Body of pancreas (tissue), 4 donors: ENCODE data around the gene TRAK1. TPM values are rescaled to one million over a fixed set of nuclear protein-coding genes. Genes with fewer than 3 reads are reported as not detected.

Source experiments
- ATAC-seq: fragments of 150-250 bp; one replicate; pipeline ENCODE4 v1.9.1; 2016
- DNase-seq, 4 donors: peaks; one replicate each; pipeline ENCODE4 v3.0.0-alpha.2; 2019
- H3K27ac ChIP-seq, 4 donors: fragments of 200-600 bp; sonication (generic); 1 replicate in 3 of 4; 2 replicates in 1 of 4; pipeline versions ENCODE4 v1.5.1 to v1.6.1; 2016 to 2019; ENCODE audit warnings: mild to moderate bottlenecking in 1 of 4, mixed read lengths in 1 of 4, moderate library complexity in 1 of 4
- H3K27me3 ChIP-seq, 2 donors: fragments of 200-600 bp; sonication (generic); one replicate each; pipeline ENCODE4 v1.6.0; 2016; ENCODE audit warnings: mild to moderate bottlenecking in 1 of 2
- H3K36me3 ChIP-seq, 2 donors: fragments of 200-600 bp; sonication (generic); replicated peaks in 1 of 2; 2 replicates each; pipeline ENCODE4 v1.5.1; 2016; ENCODE audit warnings: low read depth in 2 of 2; ENCODE audit not compliant: insufficient read depth in 1 of 2
- H3K4me1 ChIP-seq: fragments of 200-600 bp; sonication (generic); one replicate; pipeline ENCODE4 v1.6.0; 2016
- H3K4me3 ChIP-seq, 2 donors: fragments of 200-600 bp; sonication (generic); 1 replicate in 1 of 2; 2 replicates in 1 of 2; pipeline ENCODE4 v1.5.1; 2016 to 2019
- H3K9me3 ChIP-seq, 3 donors: fragments of 200-600 bp; sonication (generic); 1 replicate in 2 of 3; 2 replicates in 1 of 3; pipeline ENCODE4 v1.5.1; 2016
- POLR2A ChIP-seq, 3 donors: fragments of 450-650 bp; IDR thresholded peaks; one replicate each; pipeline ENCODE4 v1.6.1; 2016; ENCODE audit warnings: antibody characterized with exemption in 3 of 3, mild to moderate bottlenecking in 2 of 3
- WGBS, 2 donors: methylation state at CpG; one replicate each; pipeline ENCODE4 v1.1.5; 2017; 5-methylcytosine and 5-hydroxymethylcytosine counted together
- intact Hi-C: fragments of 100-400 bp; cut with DNase I; formaldehyde crosslinking; loops from one replicate; pipeline ENCODE4 v1.15.1; 2023
- total RNA-seq, 2 donors: library from RNA; depleted of rRNA; stranded (reverse); fragments of >200 nt; gene quantifications; one replicate each; pipeline ENCODE4 v1.1.0, GENCODE V29; 2016
- TF ChIP-seq, protein P1 (sequence below), 7 experiments: fragments of 450-650 bp in 4 of 7; fragments of 200-600 bp in 3 of 7; sonication (generic) in 3 of 7; IDR thresholded peaks; one replicate each; pipeline ENCODE4 v1.5.1; 2016 to 2019; ENCODE audit warnings: antibody characterized with exemption in 7 of 7

TRAK1 gene
- total RNA-seq, 2 donors from 2014 or later: 17.1 to 24.1 TPM

- WGBS, 2 donors: 68 to 80% methylated on average over 5 of the region's 5 CpGs
- no peak overlapping the region for H3K27ac ChIP-seq
- DNase-seq (no peak), ATAC-seq (no peak)
- no peaks in the 10 kb centered on the region for H3K27me3 ChIP-seq
- intact Hi-C loops: loop anchor here (10.0 kb wide), 2 partner anchors 71 to 291 kb away; no protein-coding TSS in a partner anchor
- H3K4me1 ChIP-seq: no peaks in the 10 kb centered on the region
- TF ChIP-seq, protein P1, sequence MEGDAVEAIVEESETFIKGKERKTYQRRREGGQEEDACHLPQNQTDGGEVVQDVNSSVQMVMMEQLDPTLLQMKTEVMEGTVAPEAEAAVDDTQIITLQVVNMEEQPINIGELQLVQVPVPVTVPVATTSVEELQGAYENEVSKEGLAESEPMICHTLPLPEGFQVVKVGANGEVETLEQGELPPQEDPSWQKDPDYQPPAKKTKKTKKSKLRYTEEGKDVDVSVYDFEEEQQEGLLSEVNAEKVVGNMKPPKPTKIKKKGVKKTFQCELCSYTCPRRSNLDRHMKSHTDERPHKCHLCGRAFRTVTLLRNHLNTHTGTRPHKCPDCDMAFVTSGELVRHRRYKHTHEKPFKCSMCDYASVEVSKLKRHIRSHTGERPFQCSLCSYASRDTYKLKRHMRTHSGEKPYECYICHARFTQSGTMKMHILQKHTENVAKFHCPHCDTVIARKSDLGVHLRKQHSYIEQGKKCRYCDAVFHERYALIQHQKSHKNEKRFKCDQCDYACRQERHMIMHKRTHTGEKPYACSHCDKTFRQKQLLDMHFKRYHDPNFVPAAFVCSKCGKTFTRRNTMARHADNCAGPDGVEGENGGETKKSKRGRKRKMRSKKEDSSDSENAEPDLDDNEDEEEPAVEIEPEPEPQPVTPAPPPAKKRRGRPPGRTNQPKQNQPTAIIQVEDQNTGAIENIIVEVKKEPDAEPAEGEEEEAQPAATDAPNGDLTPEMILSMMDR (IDR thresholded peaks at IDR 0.05): no peak
- TF ChIP-seq POLR2A (IDR thresholded peaks at IDR 0.05): no peak
- H3K9me3 ChIP-seq: no peaks in the 10 kb centered on the region
- peaks cover 0 to 17% of the 10 kb centered on the region in 2 donors for H3K36me3 ChIP-seq
- no peak overlapping the region for H3K4me3 ChIP-seq
Observed at GRCh38 chr3:42195879-42196330, 104.7 kb downstream of the TRAK1 start.

GRCh38 chr3:42198709-42199108 lies 107.6 kb downstream of the TRAK1 start:
- DNase-seq (peak in 2 of 4 donors; percentile 17 to 20), ATAC-seq (no peak)
- Histone ChIP-seq H3K27me3 (no peaks in the 10 kb centered on the region), H3K9me3 (no peaks in the 10 kb centered on the region), H3K4me1 (no peaks in the 10 kb centered on the region), H3K36me3 (peaks cover 4 to 22% of the 10 kb centered on the region in 2 donors), H3K4me3 (no peak overlapping the region), H3K27ac (no peak overlapping the region)
- WGBS, 2 donors: 91 to 93% methylated on average over 3 of the region's 3 CpGs
- intact Hi-C loops: loop anchor here (10.0 kb wide), 2 partner anchors 74 to 294 kb away; no protein-coding TSS in a partner anchor
- TF ChIP-seq, protein P1 (IDR thresholded peaks at IDR 0.05): no peak

DNA sequence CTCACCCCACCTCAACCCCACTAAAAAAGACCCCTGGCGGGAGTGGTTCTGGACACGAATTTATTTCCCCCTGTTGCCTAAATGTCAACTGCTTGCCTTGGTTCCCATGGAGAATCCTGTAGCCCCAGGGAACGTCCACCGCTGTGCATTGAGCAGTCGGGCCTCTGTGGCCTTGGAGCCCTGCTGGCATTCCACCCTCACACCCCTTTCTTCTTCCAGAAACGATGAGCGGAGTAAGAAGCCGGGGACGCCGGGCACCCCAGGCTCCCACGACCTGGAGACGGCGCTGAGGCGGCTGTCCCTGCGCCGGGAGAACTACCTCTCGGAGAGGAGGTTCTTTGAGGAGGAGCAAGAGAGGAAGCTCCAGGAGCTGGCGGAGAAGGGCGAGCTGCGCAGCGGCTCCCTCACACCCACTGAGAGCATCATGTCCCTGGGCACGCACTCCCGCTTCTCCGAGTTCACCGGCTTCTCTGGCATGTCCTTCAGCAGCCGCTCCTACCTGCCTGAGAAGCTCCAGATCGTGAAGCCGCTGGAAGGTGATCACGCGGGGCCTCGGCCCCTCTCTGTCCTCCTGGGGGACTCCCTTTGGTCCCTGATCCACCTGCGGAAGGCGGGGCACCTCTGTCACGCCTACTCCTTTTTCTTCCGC lies 111.2 kb downstream of the TRAK1 start:
- no peaks in the 10 kb centered on the region for H3K4me1 ChIP-seq
- DNase-seq (no peak), ATAC-seq (no peak)
- H3K27me3 ChIP-seq: no peaks in the 10 kb centered on the region
- no peak for TF ChIP-seq POLR2A (IDR thresholded peaks at IDR 0.05)
- TF ChIP-seq, protein P1 (IDR thresholded peaks at IDR 0.05): no peak
- peaks cover 4 to 16% of the 10 kb centered on the region in 2 donors for H3K36me3 ChIP-seq
- no peak overlapping the region for H3K4me3 ChIP-seq
- no peak overlapping the region for H3K27ac ChIP-seq
- intact Hi-C loops: no loop called here
- no peaks in the 10 kb centered on the region for H3K9me3 ChIP-seq
- 88 to 93% methylated on average over 34 to 35 of the region's 35 CpGs for WGBS, 2 donors

GRCh38 chr3:42204867-42205599 lies 113.9 kb downstream of the TRAK1 start:
- DNase-seq (no peak), ATAC-seq (no peak)
- 83 to 96% methylated on average over 2 of the region's 2 CpGs for WGBS, 2 donors
- intact Hi-C loops: no loop called here
- Histone ChIP-seq H3K27ac (no peak overlapping the region), H3K27me3 (no peaks in the 10 kb centered on the region), H3K4me3 (no peak overlapping the region), H3K4me1 (no peaks in the 10 kb centered on the region), H3K36me3 (peaks cover 4 to 11% of the 10 kb centered on the region in 2 donors), H3K9me3 (no peaks in the 10 kb centered on the region)
- TF ChIP-seq, protein P1 (IDR thresholded peaks at IDR 0.05): no peak
- no peak for TF ChIP-seq POLR2A (IDR thresholded peaks at IDR 0.05)
